Erythroblast (primary cell): ENCODE results near the gene LRRN3.

Source experiments
- DNase-seq, 2 experiments: peaks; one replicate each; lab custom pipeline; 2025; lab: John Stamatoyannopoulos, UW
- GATA1 ChIP-seq: IDR thresholded peaks from 2 replicates; pipeline ENCODE4 v1.6.1; 2011; ENCODE audit warnings: low read depth, mild to moderate bottlenecking, control low read depth, low read length, moderate library complexity
- POLR2A ChIP-seq: IDR thresholded peaks from 2 replicates; pipeline ENCODE4 v1.6.1; 2011; ENCODE audit warnings: mild to moderate bottlenecking, low read length

The LRRN3 gene

GRCh38 chr7:111145472-111145871 is 54.5 kb downstream of the LRRN3 start:
- TF ChIP-seq GATA1 = no peak
- no peak for TF ChIP-seq POLR2A

GRCh38 chr7:111146136-111146535 is 55.2 kb downstream of the LRRN3 start:
- TF ChIP-seq POLR2A (no peak), GATA1 (no peak)
- no peak for DNase-seq

More at GRCh38 chr7:111145472-111145871, 54.5 kb downstream of the LRRN3 start:
- DNase-seq = no peak

GRCh38 chr7:111147708-111148533 is 57.0 kb downstream of the LRRN3 start:
- DNase-seq = no peak
- TF ChIP-seq POLR2A (no peak), GATA1 (no peak)

- DNase-seq = no peak
- no peak for TF ChIP-seq GATA1
- TF ChIP-seq POLR2A = no peak
These were observed 59.8 kb downstream of the LRRN3 start for GRCh38 chr7:111150709-111151108.

- no peak for TF ChIP-seq GATA1
- TF ChIP-seq POLR2A = no peak
- no peak for DNase-seq
These were observed 68.5 kb downstream of the LRRN3 start for GRCh38 chr7:111159426-111159825.

GRCh38 chr7:111160297-111160696 is 69.4 kb downstream of the LRRN3 start:
- TF ChIP-seq GATA1 (no peak), POLR2A (no peak)
- DNase-seq = no peak

- no peak for TF ChIP-seq GATA1
- no peak for TF ChIP-seq POLR2A
- no peak for DNase-seq
These were observed 71.8 kb downstream of the LRRN3 start for GRCh38 chr7:111162692-111163091.

- no peak for DNase-seq
- TF ChIP-seq GATA1 (no peak), POLR2A (no peak)
These were observed 73.5 kb downstream of the LRRN3 start for GRCh38 chr7:111164442-111164841.

- DNase-seq = no peak
- TF ChIP-seq POLR2A (no peak), GATA1 (no peak)
These were observed 77.3 kb downstream of the LRRN3 start for GRCh38 chr7:111168182-111168581.

GRCh38 chr7:111172564-111173257 is 81.8 kb downstream of the LRRN3 start:
- no peak for TF ChIP-seq GATA1
- TF ChIP-seq POLR2A = no peak
- DNase-seq = no peak

GRCh38 chr7:111173528-111173927 is 82.6 kb downstream of the LRRN3 start:
- TF ChIP-seq GATA1 (no peak), POLR2A (no peak)
- peak in 1 of 2 experiments; percentile 8 for DNase-seq

GRCh38 chr7:111173990-111174389 is 83.1 kb downstream of the LRRN3 start:
- no peak for DNase-seq
- no peak for TF ChIP-seq POLR2A
- TF ChIP-seq GATA1 = no peak

GRCh38 chr7:111174510-111174909 is 83.6 kb downstream of the LRRN3 start:
- DNase-seq = no peak
- TF ChIP-seq POLR2A = no peak
- no peak for TF ChIP-seq GATA1
